Subcutaneous adipose tissue (tissue), 4 donors: ENCODE measurements around the gene CNN3. TPM values are rescaled to one million over a fixed set of nuclear protein-coding genes. Genes with fewer than 3 reads are reported as not detected.

Experiments used
- CTCF ChIP-seq: fragments of 450-650 bp; IDR thresholded peaks from one replicate; pipeline ENCODE4 v1.5.1; 2016; ENCODE audit warnings: low read depth, mild to moderate bottlenecking, control low read depth, antibody characterized with exemption, moderate library complexity
- total RNA-seq, 4 donors: library from RNA; depleted of rRNA; stranded (reverse); fragments of >200 nt; gene quantifications; one replicate each; pipeline ENCODE4 v1.1.0, GENCODE V29; 2016

CNN3 gene
- total RNA-seq, 4 donors from 2014 or later = 99.6 to 172 (median 151) TPM

GRCh38 chr1:94874423-94874822 is 52.5 kb downstream of the CNN3 start:
- no peak for TF ChIP-seq CTCF

- no peak for TF ChIP-seq CTCF
Observed at GRCh38 chr1:94873520-94874351, 53.2 kb downstream of the CNN3 start.

DNA sequence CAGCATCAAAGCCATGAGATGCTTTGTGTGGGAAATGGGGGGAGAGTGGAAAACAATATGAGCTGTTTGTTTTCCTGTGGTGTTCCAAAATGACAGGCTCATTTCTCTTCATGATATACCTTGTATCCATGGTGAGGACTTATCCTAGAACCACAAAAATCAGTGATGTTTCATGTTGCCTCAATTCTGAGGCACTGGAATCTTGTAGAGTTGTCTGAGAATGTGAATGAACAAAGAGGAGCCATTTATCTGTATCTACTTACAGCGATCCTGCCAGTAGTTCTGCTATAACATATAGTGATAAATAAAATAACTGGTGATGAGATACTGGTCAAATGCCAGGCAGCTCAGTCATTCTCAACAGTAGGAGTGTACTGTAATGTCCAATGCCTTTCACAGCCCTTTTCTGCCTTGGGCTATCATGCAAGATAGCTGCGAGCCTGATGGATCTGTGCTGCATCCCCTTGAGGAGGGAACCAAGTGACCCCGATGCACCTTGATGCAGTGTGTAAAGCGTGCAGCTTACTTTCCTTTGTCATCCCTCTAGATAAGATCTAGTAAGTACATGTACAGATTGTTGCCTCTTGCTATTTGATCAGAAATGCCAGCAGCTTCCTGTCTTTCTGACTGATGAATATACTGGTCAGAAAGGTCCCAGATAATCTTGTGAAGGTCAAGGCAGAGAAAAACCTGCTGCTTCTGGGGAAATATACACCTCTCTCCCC is 54.0 kb downstream of the CNN3 start:
- no peak for TF ChIP-seq CTCF

GRCh38 chr1:94871031-94871430 is 55.9 kb downstream of the CNN3 start:
- no peak for TF ChIP-seq CTCF

GRCh38 chr1:94866164-94866807 is 60.6 kb downstream of the CNN3 start:
- no peak for TF ChIP-seq CTCF

DNA sequence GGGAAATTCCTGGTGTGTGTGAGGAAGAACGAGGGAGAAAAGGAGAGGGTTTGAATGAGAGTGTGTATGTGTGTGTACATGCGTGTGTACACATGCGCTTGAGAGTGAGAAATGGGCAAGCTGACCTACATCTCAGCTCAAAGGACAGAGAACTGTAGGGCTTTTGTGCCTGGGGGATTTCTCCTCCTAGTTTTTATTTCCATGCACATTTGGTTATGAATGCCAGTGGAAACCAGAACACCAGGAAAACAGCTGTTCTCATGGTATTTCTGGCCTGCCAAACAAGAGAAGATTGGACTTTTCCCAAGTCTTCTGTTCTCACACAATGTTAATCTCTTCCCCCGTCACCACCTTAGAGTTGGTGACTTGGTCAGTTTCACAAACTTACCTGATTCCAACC is 61.5 kb downstream of the CNN3 start:
- no peak for TF ChIP-seq CTCF

- TF ChIP-seq CTCF = no peak
Observed at GRCh38 chr1:94864821-94865220, 62.1 kb downstream of the CNN3 start.
